Neural cell (in vitro differentiated cells): ENCODE measurements around the gene SH3BP4. TPM values are rescaled to one million over a fixed set of nuclear protein-coding genes. Genes with fewer than 3 reads are reported as not detected.

Source experiments
- H2AFZ ChIP-seq: fragments of 200-600, 300-800 bp; sonication (generic), shearing (Covaris generic); 2 replicates; pipeline ENCODE4 v1.6.0; 2014; ENCODE audit warnings: low read depth, mild to moderate bottlenecking, antibody characterized with exemption, low read length, moderate library complexity
- H3F3A ChIP-seq: fragments of 200-600 bp; shearing (Covaris generic); 2 replicates; pipeline ENCODE4 v1.6.1; 2016; ENCODE audit warnings: mild to moderate bottlenecking, moderate library complexity, mixed read lengths, antibody characterized with exemption, low read length; ENCODE audit not compliant: insufficient read depth, poor library complexity, severe bottlenecking
- H3K27ac ChIP-seq: fragments of 200-600, 300-800 bp; sonication (generic), shearing (Covaris generic); 2 replicates; pipeline ENCODE4 v1.5.1; 2014; ENCODE audit warnings: mild to moderate bottlenecking, low read length, moderate library complexity
- H3K27me3 ChIP-seq: fragments of 300-800, 200-600 bp; sonication (generic), shearing (Covaris generic); 2 replicates; pipeline ENCODE4 v1.6.0; 2014; ENCODE audit warnings: mild to moderate bottlenecking, low read depth, low read length, moderate library complexity; ENCODE audit not compliant: insufficient read depth
- H3K36me3 ChIP-seq: fragments of 300-800, 200-600 bp; sonication (generic), shearing (Covaris generic); 2 replicates; pipeline ENCODE4 v1.5.1; 2014; ENCODE audit warnings: mild to moderate bottlenecking, antibody characterized with exemption, low read length, moderate library complexity; ENCODE audit not compliant: insufficient read depth
- H3K4me2 ChIP-seq: fragments of 300-800, 200-600 bp; sonication (generic), shearing (Covaris generic); 2 replicates; pipeline ENCODE4 v1.6.0; 2014; ENCODE audit warnings: mild to moderate bottlenecking, low read length
- H3K4me3 ChIP-seq: fragments of 300-800, 200-600 bp; sonication (generic), shearing (Covaris generic); 2 replicates; pipeline ENCODE4 v1.5.1; 2014; ENCODE audit warnings: mild to moderate bottlenecking, low read length, moderate library complexity
- H3K79me2 ChIP-seq: fragments of 200-600 bp; shearing (Covaris generic); replicated peaks from 2 replicates; pipeline ENCODE4 v1.6.0; 2014; ENCODE audit warnings: mild to moderate bottlenecking, low read length, moderate library complexity; ENCODE audit not compliant: insufficient read depth
- H3K9ac ChIP-seq: fragments of 300-800, 200-600 bp; sonication (generic), shearing (Covaris generic); 2 replicates; pipeline ENCODE4 v1.6.1; 2016; ENCODE audit warnings: mild to moderate bottlenecking, low read length, mixed read lengths
- H3K9me2 ChIP-seq: fragments of 200-600 bp; shearing (Covaris generic); 2 replicates; pipeline ENCODE4 v1.6.1; 2016; ENCODE audit warnings: mild to moderate bottlenecking, low read length, mixed read lengths; ENCODE audit not compliant: insufficient read depth
- H3K9me3 ChIP-seq: fragments of 200-600, 300-800 bp; sonication (generic), shearing (Covaris generic); 2 replicates; pipeline ENCODE4 v1.6.1; 2016; ENCODE audit warnings: mild to moderate bottlenecking, mixed run types, low read length, moderate library complexity, mixed read lengths
- H4K20me1 ChIP-seq: fragments of 200-600 bp; shearing (Covaris generic); 2 replicates; pipeline ENCODE4 v1.6.1; 2016; ENCODE audit warnings: mild to moderate bottlenecking, mixed run types; ENCODE audit not compliant: insufficient read depth
- EP300 ChIP-seq: fragments of 450-650 bp; conservative IDR thresholded peaks from 2 replicates; pipeline ENCODE4 v1.6.1; 2014; ENCODE audit warnings: antibody characterized with exemption, mild to moderate bottlenecking, moderate library complexity; ENCODE audit not compliant: poor library complexity, severe bottlenecking
- EZH2 ChIP-seq: fragments of 200-600, 300-800 bp; shearing (Covaris generic), sonication (generic); IDR thresholded peaks from 2 replicates; pipeline ENCODE4 v1.6.1; 2014; ENCODE audit warnings: antibody characterized with exemption, low read length, borderline replicate concordance, mild to moderate bottlenecking; ENCODE audit not compliant: insufficient read depth, poor library complexity, severe bottlenecking
- MXI1 ChIP-seq: fragments of 450-650 bp; conservative IDR thresholded peaks from 2 replicates; pipeline ENCODE4 v1.6.1; 2014; ENCODE audit warnings: antibody characterized with exemption, mild to moderate bottlenecking; ENCODE audit not compliant: poor library complexity, severe bottlenecking
- POLR2AphosphoS5 ChIP-seq: IDR thresholded peaks from 2 replicates; pipeline ENCODE4 v1.6.1; 2012
- RAD21 ChIP-seq: fragments of 450-650 bp; conservative IDR thresholded peaks from 2 replicates; pipeline ENCODE4 v1.6.1; 2014; ENCODE audit warnings: antibody characterized with exemption, mild to moderate bottlenecking, moderate library complexity
- SMC3 ChIP-seq: fragments of 450-650 bp; conservative IDR thresholded peaks from 2 replicates; pipeline ENCODE4 v1.6.1; 2014; ENCODE audit warnings: antibody characterized with exemption, mild to moderate bottlenecking, moderate library complexity; ENCODE audit not compliant: poor library complexity
- TAF1 ChIP-seq: IDR thresholded peaks from 2 replicates; pipeline ENCODE4 v1.6.1; 2012; ENCODE audit warnings: low read depth
- polyA plus RNA-seq: library from polyadenylated mRNA; depleted of rRNA; stranded (reverse); fragments of >200 nt; gene quantifications from 2 replicates; pipeline ENCODE4 v1.2.3, GENCODE V29; 2014
- TF ChIP-seq, protein P1 (sequence below): fragments of 450-650 bp; IDR thresholded peaks from 2 replicates; pipeline ENCODE4 v1.5.1; 2014; ENCODE audit warnings: antibody characterized with exemption, mild to moderate bottlenecking, moderate library complexity; ENCODE audit not compliant: poor library complexity, severe bottlenecking
- TF ChIP-seq, protein P2 (sequence below): IDR thresholded peaks from 2 replicates; pipeline ENCODE4 v1.6.1; 2012; ENCODE audit warnings: borderline replicate concordance

Gene SH3BP4
- polyA plus RNA-seq, 1 donor from 2014 or later, result 3.3 TPM

- Histone ChIP-seq H3K9ac (no peak overlapping the region), H3F3A (no peaks in the 10 kb centered on the region), H3K9me2 (no peaks in the 10 kb centered on the region), H4K20me1 (no peaks in the 10 kb centered on the region), H3K9me3 (peaks cover 6% of the 10 kb centered on the region), H3K79me2 (peaks cover 69% of the 10 kb centered on the region), H3K4me3 (no peak overlapping the region), H3K36me3 (no peaks in the 10 kb centered on the region), H3K27ac (no peak overlapping the region), H2AFZ (no peak overlapping the region), H3K27me3 (no peaks in the 10 kb centered on the region), H3K4me2 (no peak overlapping the region)
- TF ChIP-seq MXI1 (no peak), RAD21 (no peak), EZH2 (no peak), SMC3 (no peak), POLR2AphosphoS5 (no peak), TAF1 (no peak), EP300 (no peak)
- TF ChIP-seq, protein P1, sequence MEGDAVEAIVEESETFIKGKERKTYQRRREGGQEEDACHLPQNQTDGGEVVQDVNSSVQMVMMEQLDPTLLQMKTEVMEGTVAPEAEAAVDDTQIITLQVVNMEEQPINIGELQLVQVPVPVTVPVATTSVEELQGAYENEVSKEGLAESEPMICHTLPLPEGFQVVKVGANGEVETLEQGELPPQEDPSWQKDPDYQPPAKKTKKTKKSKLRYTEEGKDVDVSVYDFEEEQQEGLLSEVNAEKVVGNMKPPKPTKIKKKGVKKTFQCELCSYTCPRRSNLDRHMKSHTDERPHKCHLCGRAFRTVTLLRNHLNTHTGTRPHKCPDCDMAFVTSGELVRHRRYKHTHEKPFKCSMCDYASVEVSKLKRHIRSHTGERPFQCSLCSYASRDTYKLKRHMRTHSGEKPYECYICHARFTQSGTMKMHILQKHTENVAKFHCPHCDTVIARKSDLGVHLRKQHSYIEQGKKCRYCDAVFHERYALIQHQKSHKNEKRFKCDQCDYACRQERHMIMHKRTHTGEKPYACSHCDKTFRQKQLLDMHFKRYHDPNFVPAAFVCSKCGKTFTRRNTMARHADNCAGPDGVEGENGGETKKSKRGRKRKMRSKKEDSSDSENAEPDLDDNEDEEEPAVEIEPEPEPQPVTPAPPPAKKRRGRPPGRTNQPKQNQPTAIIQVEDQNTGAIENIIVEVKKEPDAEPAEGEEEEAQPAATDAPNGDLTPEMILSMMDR, result no peak
- TF ChIP-seq, protein P2, sequence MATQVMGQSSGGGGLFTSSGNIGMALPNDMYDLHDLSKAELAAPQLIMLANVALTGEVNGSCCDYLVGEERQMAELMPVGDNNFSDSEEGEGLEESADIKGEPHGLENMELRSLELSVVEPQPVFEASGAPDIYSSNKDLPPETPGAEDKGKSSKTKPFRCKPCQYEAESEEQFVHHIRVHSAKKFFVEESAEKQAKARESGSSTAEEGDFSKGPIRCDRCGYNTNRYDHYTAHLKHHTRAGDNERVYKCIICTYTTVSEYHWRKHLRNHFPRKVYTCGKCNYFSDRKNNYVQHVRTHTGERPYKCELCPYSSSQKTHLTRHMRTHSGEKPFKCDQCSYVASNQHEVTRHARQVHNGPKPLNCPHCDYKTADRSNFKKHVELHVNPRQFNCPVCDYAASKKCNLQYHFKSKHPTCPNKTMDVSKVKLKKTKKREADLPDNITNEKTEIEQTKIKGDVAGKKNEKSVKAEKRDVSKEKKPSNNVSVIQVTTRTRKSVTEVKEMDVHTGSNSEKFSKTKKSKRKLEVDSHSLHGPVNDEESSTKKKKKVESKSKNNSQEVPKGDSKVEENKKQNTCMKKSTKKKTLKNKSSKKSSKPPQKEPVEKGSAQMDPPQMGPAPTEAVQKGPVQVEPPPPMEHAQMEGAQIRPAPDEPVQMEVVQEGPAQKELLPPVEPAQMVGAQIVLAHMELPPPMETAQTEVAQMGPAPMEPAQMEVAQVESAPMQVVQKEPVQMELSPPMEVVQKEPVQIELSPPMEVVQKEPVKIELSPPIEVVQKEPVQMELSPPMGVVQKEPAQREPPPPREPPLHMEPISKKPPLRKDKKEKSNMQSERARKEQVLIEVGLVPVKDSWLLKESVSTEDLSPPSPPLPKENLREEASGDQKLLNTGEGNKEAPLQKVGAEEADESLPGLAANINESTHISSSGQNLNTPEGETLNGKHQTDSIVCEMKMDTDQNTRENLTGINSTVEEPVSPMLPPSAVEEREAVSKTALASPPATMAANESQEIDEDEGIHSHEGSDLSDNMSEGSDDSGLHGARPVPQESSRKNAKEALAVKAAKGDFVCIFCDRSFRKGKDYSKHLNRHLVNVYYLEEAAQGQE, result no peak
These were observed 26.8 kb downstream of the SH3BP4 start for GRCh38 chr2:234978466-234979203.

GRCh38 chr2:234979204-234980167, 27.7 kb downstream of the SH3BP4 start:
- H4K20me1 ChIP-seq, result no peaks in the 10 kb centered on the region
- H3K36me3 ChIP-seq, result no peaks in the 10 kb centered on the region
- no peak overlapping the region for H3K9ac ChIP-seq
- peaks cover 6% of the 10 kb centered on the region for H3K9me3 ChIP-seq
- H3K27me3 ChIP-seq, result no peaks in the 10 kb centered on the region
- peaks cover 72% of the 10 kb centered on the region for H3K79me2 ChIP-seq
- no peak for TF ChIP-seq EP300
- no peak for TF ChIP-seq TAF1
- TF ChIP-seq EZH2, result no peak
- TF ChIP-seq, protein P1, result no peak
- TF ChIP-seq MXI1, result no peak
- TF ChIP-seq POLR2AphosphoS5, result no peak
- TF ChIP-seq, protein P2, result no peak
- TF ChIP-seq RAD21, result no peak
- no peak for TF ChIP-seq SMC3
- no peak overlapping the region for H3K4me3 ChIP-seq
- H3K27ac ChIP-seq, result no peak overlapping the region
- H3K4me2 ChIP-seq, result no peak overlapping the region
- H3K9me2 ChIP-seq, result no peaks in the 10 kb centered on the region
- no peaks in the 10 kb centered on the region for H3F3A ChIP-seq
- H2AFZ ChIP-seq, result no peak overlapping the region
